AML-193 (cell line): Measurements from ENCODE around the gene KRTAP10-9.
"Not testable (repeated sequence)": the region's sequence is repeated elsewhere in the genome, so short reads cannot be mapped to it uniquely, and the experiment has no call there.

Experiments used
- DNase-seq, 2 experiments: peaks; one replicate each; lab custom pipeline; 2025; lab: John Stamatoyannopoulos, UW

The KRTAP10-9 gene

DNA sequence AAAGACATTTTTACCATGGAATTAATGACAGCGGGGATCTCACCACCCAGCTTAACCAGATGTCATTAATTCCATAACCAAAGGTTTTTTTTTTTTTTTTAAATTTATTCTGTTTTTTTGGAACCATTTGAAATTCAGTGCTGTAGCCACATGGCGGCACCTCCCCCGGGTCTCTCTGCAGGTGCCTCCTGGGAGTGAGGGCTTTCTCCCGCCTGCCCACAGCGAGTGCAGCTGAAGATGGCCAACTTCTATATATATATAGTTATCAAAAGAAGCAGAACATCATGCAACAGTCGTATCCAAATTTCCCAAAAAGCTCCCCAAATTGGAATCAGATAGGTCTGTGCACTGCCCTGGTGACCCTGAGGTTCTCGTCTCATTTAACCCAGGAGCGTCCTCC is 11.4 kb upstream of the KRTAP10-9 start:
- no peak for DNase-seq

DNA sequence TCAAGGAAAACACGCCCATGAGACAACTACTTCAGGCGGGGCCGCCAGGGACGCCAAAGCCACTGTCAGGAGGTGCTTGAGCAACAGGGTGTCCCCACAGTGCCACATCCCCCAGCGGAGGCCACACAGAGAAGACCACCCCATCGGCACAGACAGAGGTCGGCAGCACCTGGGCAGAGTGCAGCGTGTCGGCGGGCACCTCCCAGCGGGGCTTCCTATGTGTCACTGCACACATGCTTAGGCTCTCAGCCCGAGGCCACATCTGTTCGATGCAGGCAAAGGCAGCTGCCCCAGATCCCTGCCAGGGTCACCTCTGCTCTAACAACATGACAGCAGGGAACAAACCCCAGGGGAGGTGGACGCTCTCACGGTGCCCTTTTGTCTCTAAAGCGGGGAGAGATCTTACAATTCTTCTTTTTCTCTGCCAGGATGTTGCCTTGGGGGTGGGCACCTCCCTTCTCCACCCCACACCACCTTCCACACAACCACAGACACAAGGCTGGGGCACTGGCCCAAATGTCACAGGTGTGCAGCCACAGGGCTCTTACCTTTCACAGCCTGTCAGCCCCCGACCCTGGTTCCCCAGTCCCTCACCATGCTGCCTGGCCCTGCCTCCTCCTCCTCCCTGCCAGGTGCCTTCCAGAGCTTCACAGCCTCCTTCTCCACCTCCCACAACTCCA is 10.8 kb upstream of the KRTAP10-9 start:
- DNase-seq: no peak

- no peak for DNase-seq
These were observed 10.3 kb upstream of the KRTAP10-9 start for GRCh38 chr21:44616591-44616926.

- no peak for DNase-seq
These were observed 9.8 kb upstream of the KRTAP10-9 start for GRCh38 chr21:44617071-44617501.

DNA sequence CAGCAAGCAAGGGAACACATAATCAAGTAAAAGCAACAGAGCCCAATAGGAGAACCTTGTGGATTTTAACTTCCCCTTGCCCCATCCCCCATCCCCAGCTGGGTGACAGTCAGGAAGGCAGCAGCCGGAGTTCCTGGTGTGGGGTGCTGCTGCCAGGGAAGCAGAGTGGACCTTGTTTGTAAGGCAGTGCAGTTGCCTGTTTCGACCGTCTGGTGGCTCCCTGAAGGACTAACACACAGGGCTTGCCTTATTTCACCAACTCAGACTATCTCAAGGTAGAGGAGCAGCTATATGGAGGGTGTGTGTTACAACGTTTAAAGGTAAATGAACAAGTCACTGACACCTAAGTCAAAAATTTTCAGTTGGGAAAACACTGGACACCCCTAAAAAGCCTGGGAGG is 8.4 kb upstream of the KRTAP10-9 start:
- no peak for DNase-seq

- DNase-seq: no peak
These were observed 8.0 kb upstream of the KRTAP10-9 start for GRCh38 chr21:44618909-44619308.

DNA sequence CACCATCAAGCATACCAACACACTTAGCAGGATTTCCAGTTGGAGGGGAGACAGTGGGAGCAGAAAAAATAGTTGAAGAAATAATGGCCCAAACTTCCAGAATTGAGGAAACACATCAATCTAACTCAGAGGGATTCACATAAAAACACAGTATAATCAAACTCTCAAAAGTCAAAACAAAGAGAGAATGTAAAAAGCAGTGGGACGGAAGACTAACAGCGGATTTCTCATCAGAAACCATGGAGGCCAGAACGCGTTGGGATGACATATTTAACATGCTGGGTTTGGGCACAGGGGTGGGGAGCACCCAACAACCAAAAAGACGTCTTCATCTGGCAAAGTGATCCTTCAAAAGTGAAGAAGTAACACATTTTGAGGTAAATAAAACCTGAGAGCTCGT is 7.0 kb upstream of the KRTAP10-9 start:
- no peak for DNase-seq

- DNase-seq: no peak
These were observed 3.3 kb upstream of the KRTAP10-9 start for GRCh38 chr21:44623575-44623974.

GRCh38 chr21:44625756-44626155 is 1.1 kb upstream of the KRTAP10-9 start:
- DNase-seq: no peak

GRCh38 chr21:44626262-44626661 is 631 bp upstream of the KRTAP10-9 start:
- no peak for DNase-seq

- not testable (repeated sequence) for DNase-seq
These were observed 409 bp downstream of the KRTAP10-9 start for GRCh38 chr21:44627181-44627822.

DNA sequence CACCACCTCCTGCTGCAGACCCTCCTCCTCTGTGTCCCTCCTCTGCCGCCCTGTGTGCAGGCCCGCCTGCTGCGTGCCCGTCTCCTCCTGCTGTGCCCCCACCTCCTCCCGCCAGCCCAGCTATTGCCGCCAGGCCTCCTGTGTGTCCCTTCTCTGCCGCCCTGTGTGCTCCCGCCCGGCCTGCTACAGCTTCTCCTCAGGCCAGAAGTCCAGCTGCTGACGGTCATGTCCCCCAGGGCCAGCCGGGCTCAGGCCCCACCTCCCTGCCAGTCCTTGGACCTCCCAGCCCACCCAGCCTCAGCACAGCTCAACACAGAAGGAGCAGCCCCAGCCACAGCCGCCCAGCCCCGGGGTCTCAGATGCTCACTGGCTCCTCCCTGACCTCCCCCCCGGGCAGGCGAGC is 939 bp downstream of the KRTAP10-9 start:
- not testable (repeated sequence) for DNase-seq

- DNase-seq: no peak
These were observed 2.0 kb downstream of the KRTAP10-9 start for GRCh38 chr21:44628707-44629391.

- no peak for DNase-seq
These were observed 3.5 kb downstream of the KRTAP10-9 start for GRCh38 chr21:44630440-44630839.

- no peak for DNase-seq
These were observed 5.2 kb downstream of the KRTAP10-9 start for GRCh38 chr21:44632067-44632466.

- DNase-seq: no peak
These were observed 9.5 kb downstream of the KRTAP10-9 start for GRCh38 chr21:44636209-44637017.

GRCh38 chr21:44637018-44637850 is 10.3 kb downstream of the KRTAP10-9 start, which contains the start of gene KRTAP10-10:
Gene KRTAP10-10, plus strand, starts transcription at chr21:44637356. Its CDS starts 62 bp downstream, at chr21:44637418.
- no peak for DNase-seq

- not testable (repeated sequence) for DNase-seq
These were observed 11.0 kb downstream of the KRTAP10-9 start for GRCh38 chr21:44637851-44638348.

- DNase-seq: not testable (repeated sequence)
These were observed 11.8 kb downstream of the KRTAP10-9 start for GRCh38 chr21:44638506-44639330.

GRCh38 chr21:44639331-44639655 is 12.4 kb downstream of the KRTAP10-9 start:
- DNase-seq: no peak
